Measurements from ENCODE around the gene CFAP221. TPM values are rescaled to one million over a fixed set of nuclear protein-coding genes. Genes with fewer than 3 reads are reported as not detected.

CFAP221 gene
- total RNA-seq, 2 experiments from 2014 or later: not detected

DNA sequence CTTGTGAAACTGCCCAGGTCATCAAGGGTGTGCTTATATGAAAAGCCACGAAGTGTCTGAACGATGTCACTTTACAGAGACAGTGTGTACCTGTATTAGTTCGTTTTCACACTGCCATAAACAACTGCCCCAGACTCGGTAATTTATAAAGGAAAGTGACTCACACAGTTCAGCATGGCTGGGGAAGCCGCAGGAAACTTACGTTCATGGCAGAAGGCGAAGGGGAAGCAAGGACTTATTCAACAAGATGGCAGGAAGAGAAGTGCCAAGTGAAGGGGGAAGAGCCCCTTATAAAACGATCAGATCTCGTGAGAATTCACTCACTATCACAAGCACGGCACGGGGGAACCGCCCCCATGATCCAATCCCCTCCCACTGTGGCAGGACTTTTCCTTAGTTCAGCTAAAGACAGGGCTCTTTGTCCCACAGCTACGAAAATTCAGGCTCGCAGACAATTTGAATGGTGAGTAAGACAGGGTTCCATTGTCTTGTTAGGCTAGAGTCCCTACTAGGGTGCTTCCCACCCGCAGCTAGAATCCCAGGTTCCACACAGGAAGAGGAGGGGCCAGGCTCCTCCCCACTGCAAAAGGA is 154.9 kb downstream of the CFAP221 start:
- ChIA-PET POLR2A (interaction anchor here (0.6 kb wide), 1 partner anchor 22 kb away, joined by 3 read pairs; no protein-coding TSS in a partner anchor), CTCF (ENCODE audit: unreplicated experiment) (no interaction called here)
- Histone ChIP-seq H4K20me1 (ENCODE audit: insufficient read depth, low read length) (no peaks in the 10 kb centered on the region), H3K36me3 (ENCODE audit: insufficient read depth, low read length) (no peaks in the 10 kb centered on the region), H2AFZ (ENCODE audit: low read length) (no peak overlapping the region), H3K9me2 (ENCODE audit: insufficient read depth, low read length) (no peaks in the 10 kb centered on the region), H3K4me1 (ENCODE audit: insufficient read depth, low read length, poor library complexity, severe bottlenecking) (peaks cover 47% of the 10 kb centered on the region), H3K4me2 (ENCODE audit: low read length) (no peak overlapping the region), H3K9me3 (ENCODE audit: low read length) (no peaks in the 10 kb centered on the region), H3K79me2 (ENCODE audit: insufficient read depth, low read depth, low read length) (no peaks in the 10 kb centered on the region), H3K4me3 (ENCODE audit: low read depth, low read length, poor library complexity, severe bottlenecking) (no peak overlapping the region), H3K27ac (ENCODE audit: low read depth, low read length, poor library complexity, severe bottlenecking) (peak overlapping the region; percentile 89)
- intact Hi-C loops (cut with micrococcal nuclease; ENCODE audit: unreplicated experiment): loop anchor here (5.0 kb wide), 2 partner anchors 57 to 313 kb away; partner anchors contain the start of gene EPB41L5
- no peak for TF ChIP-seq EZH2phosphoT487 (IDR thresholded peaks at IDR 0.05; ENCODE audit: borderline replicate concordance, low read depth, low read length)
- TF ChIP-seq, protein P1, sequence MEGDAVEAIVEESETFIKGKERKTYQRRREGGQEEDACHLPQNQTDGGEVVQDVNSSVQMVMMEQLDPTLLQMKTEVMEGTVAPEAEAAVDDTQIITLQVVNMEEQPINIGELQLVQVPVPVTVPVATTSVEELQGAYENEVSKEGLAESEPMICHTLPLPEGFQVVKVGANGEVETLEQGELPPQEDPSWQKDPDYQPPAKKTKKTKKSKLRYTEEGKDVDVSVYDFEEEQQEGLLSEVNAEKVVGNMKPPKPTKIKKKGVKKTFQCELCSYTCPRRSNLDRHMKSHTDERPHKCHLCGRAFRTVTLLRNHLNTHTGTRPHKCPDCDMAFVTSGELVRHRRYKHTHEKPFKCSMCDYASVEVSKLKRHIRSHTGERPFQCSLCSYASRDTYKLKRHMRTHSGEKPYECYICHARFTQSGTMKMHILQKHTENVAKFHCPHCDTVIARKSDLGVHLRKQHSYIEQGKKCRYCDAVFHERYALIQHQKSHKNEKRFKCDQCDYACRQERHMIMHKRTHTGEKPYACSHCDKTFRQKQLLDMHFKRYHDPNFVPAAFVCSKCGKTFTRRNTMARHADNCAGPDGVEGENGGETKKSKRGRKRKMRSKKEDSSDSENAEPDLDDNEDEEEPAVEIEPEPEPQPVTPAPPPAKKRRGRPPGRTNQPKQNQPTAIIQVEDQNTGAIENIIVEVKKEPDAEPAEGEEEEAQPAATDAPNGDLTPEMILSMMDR (conservative IDR thresholded peaks at IDR 0.05; ENCODE audit: low read length): no peak
- BruUV-seq (replicated peaks): no TSS peak
- DNase-seq (ENCODE audit: low spot score): no peak

DNA sequence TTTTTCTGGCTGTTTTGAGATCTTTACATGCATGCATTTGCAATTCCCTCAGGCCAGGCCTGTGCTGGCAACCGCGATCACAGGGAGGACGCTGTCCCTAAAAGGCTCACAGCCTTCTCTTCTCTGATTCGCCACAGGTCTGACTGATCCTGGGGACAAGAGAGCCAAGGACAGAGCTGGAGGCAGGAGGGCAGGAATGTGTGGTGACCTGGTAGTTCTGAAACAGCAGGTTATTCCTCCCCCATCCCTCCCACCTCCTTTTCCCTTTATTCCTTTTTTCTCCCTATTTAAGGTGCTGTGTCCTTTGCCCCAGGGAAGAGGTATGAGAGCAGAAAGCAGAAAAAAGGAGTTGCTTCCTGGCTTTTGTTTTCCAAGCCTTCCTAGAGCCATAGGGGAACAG is 156.6 kb downstream of the CFAP221 start:
- TF ChIP-seq, protein P1 (conservative IDR thresholded peaks at IDR 0.05; ENCODE audit: low read length): no peak
- TF ChIP-seq EZH2phosphoT487 (IDR thresholded peaks at IDR 0.05; ENCODE audit: borderline replicate concordance, low read depth, low read length): no peak
- no TSS peak for BruUV-seq (replicated peaks)
- CTCF ChIA-PET (ENCODE audit: unreplicated experiment): no interaction called here
- Histone ChIP-seq H3K4me2 (ENCODE audit: low read length) (no peak overlapping the region), H3K4me3 (ENCODE audit: low read depth, low read length, poor library complexity, severe bottlenecking) (no peak overlapping the region), H3K36me3 (ENCODE audit: insufficient read depth, low read length) (no peaks in the 10 kb centered on the region), H3K79me2 (ENCODE audit: insufficient read depth, low read depth, low read length) (no peaks in the 10 kb centered on the region), H2AFZ (ENCODE audit: low read length) (no peak overlapping the region), H3K9me3 (ENCODE audit: low read length) (no peaks in the 10 kb centered on the region), H3K4me1 (ENCODE audit: insufficient read depth, low read length, poor library complexity, severe bottlenecking) (peaks cover 35% of the 10 kb centered on the region), H4K20me1 (ENCODE audit: insufficient read depth, low read length) (no peaks in the 10 kb centered on the region), H3K27ac (ENCODE audit: low read depth, low read length, poor library complexity, severe bottlenecking) (no peak overlapping the region), H3K9me2 (ENCODE audit: insufficient read depth, low read length) (no peaks in the 10 kb centered on the region)
- POLR2A ChIA-PET: no interaction called here
- intact Hi-C loops (cut with micrococcal nuclease; ENCODE audit: unreplicated experiment): loop anchor here (5.0 kb wide), 1 partner anchor 611 kb away; no protein-coding TSS in a partner anchor
- no peak for DNase-seq (ENCODE audit: low spot score)

GRCh38 chr2:119701352-119701751 is 157.1 kb downstream of the CFAP221 start:
- H3K4me2 ChIP-seq (ENCODE audit: low read length): no peak overlapping the region
- no peak overlapping the region for H3K27ac ChIP-seq (ENCODE audit: low read depth, low read length, poor library complexity, severe bottlenecking)
- H3K9me2 ChIP-seq (ENCODE audit: insufficient read depth, low read length): no peaks in the 10 kb centered on the region
- H3K4me1 ChIP-seq (ENCODE audit: insufficient read depth, low read length, poor library complexity, severe bottlenecking): peaks cover 31% of the 10 kb centered on the region
- no peaks in the 10 kb centered on the region for H3K9me3 ChIP-seq (ENCODE audit: low read length)
- H3K36me3 ChIP-seq (ENCODE audit: insufficient read depth, low read length): no peaks in the 10 kb centered on the region
- ChIA-PET POLR2A (interaction anchor here (0.8 kb wide), 1 partner anchor 23 kb away, joined by 3 read pairs; the partner anchor contains the start of gene TMEM177), CTCF (ENCODE audit: unreplicated experiment) (no interaction called here)
- no peak overlapping the region for H2AFZ ChIP-seq (ENCODE audit: low read length)
- intact Hi-C loops (cut with micrococcal nuclease; ENCODE audit: unreplicated experiment): loop anchor here (5.0 kb wide), 1 partner anchor 611 kb away; no protein-coding TSS in a partner anchor
- no TSS peak for BruUV-seq (replicated peaks)
- DNase-seq (ENCODE audit: low spot score): no peak
- no peaks in the 10 kb centered on the region for H4K20me1 ChIP-seq (ENCODE audit: insufficient read depth, low read length)
- TF ChIP-seq, protein P1 (conservative IDR thresholded peaks at IDR 0.05; ENCODE audit: low read length): no peak
- no peak for TF ChIP-seq EZH2phosphoT487 (IDR thresholded peaks at IDR 0.05; ENCODE audit: borderline replicate concordance, low read depth, low read length)
- H3K4me3 ChIP-seq (ENCODE audit: low read depth, low read length, poor library complexity, severe bottlenecking): no peak overlapping the region
- no peaks in the 10 kb centered on the region for H3K79me2 ChIP-seq (ENCODE audit: insufficient read depth, low read depth, low read length)
